RWPE2 (cell line): ENCODE measurements around the gene NECTIN2.
A peak's percentile ranks its signal among the peaks of the same experiment; 100 is the strongest.
"Not testable (repeated sequence)": the region's sequence is repeated elsewhere in the genome, so short reads cannot be mapped to it uniquely, and the experiment has no call there.

Experiments
- ATAC-seq: fragments of 200-7000 bp; cut with Tn5 transposase; 3 replicates; pipeline ENCODE4 v1.9.1; 2021; ENCODE audit warnings: low read depth
- DNase-seq: peaks from one replicate; pipeline ENCODE4 v3.0.0-alpha.2; 2020; ENCODE audit warnings: low spot score
- H3K27ac ChIP-seq: fragments of 450-650 bp; 2 replicates; pipeline ENCODE4 v1.5.1; 2017; ENCODE audit warnings: mild to moderate bottlenecking; ENCODE audit not compliant: poor library complexity, severe bottlenecking
- H3K27me3 ChIP-seq: fragments of 250-450 bp; sonication (Bioruptor Pico); 2 replicates; pipeline ENCODE4 v1.5.1; 2021; ENCODE audit warnings: mild to moderate bottlenecking, moderate library complexity; ENCODE audit not compliant: insufficient read depth, poor library complexity, severe bottlenecking
- H3K36me3 ChIP-seq: fragments of 250-450 bp; sonication (Bioruptor Pico); 2 replicates; pipeline ENCODE4 v1.5.1; 2020; ENCODE audit warnings: low read depth, mild to moderate bottlenecking, moderate library complexity
- H3K4me1 ChIP-seq: fragments of 250-450 bp; sonication (Bioruptor Pico); 2 replicates; pipeline ENCODE4 v1.5.1; 2021; ENCODE audit warnings: mild to moderate bottlenecking, moderate library complexity; ENCODE audit not compliant: insufficient read depth, poor library complexity, severe bottlenecking
- H3K4me3 ChIP-seq: fragments of 250-450 bp; sonication (Bioruptor Pico); 2 replicates; pipeline ENCODE4 v1.5.1; 2021; ENCODE audit warnings: mild to moderate bottlenecking, moderate library complexity; ENCODE audit not compliant: severe bottlenecking
- H3K9me3 ChIP-seq: fragments of 250-450 bp; sonication (Bioruptor Pico); 2 replicates; pipeline ENCODE4 v1.5.1; 2021; ENCODE audit warnings: mild to moderate bottlenecking, moderate library complexity; ENCODE audit not compliant: severe bottlenecking
- CTCF ChIP-seq: fragments of 450-650 bp; IDR thresholded peaks from one replicate; pipeline ENCODE4 v1.5.1; 2017; ENCODE audit warnings: mild to moderate bottlenecking, moderate library complexity; ENCODE audit not compliant: poor library complexity, severe bottlenecking

The NECTIN2 gene

DNA sequence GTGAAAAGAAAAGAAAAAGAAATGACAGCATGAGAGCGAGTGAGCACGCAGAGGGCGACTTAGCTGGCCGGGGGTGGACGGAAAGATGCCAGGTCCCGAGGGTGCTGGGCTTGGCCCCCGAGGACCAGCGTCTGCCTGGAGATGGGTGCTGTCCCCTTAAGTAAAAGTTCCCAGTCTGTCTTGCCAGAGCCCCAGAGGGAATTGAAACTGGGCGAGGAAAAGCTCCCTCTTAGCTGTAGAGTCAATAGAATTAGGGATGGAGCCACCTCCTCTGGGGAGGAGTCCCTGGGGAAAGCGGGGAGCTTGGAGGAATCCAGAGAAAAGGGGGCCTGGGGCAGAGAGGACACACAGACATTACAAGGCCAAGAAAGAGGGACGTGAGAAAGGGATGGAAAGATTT, 23.9 kb upstream of the NECTIN2 start:
- no peaks in the 10 kb centered on the region for H3K4me1 ChIP-seq
- no peak; the same call in 2 of the 3 replicates for ATAC-seq
- H3K4me3 ChIP-seq, result no peak overlapping the region
- H3K36me3 ChIP-seq, result no peaks in the 10 kb centered on the region
- TF ChIP-seq CTCF, result no peak
- H3K27me3 ChIP-seq, result no peaks in the 10 kb centered on the region
- DNase-seq, result no peak
- H3K9me3 ChIP-seq, result no peaks in the 10 kb centered on the region
- H3K27ac ChIP-seq, result no peak overlapping the region

DNA sequence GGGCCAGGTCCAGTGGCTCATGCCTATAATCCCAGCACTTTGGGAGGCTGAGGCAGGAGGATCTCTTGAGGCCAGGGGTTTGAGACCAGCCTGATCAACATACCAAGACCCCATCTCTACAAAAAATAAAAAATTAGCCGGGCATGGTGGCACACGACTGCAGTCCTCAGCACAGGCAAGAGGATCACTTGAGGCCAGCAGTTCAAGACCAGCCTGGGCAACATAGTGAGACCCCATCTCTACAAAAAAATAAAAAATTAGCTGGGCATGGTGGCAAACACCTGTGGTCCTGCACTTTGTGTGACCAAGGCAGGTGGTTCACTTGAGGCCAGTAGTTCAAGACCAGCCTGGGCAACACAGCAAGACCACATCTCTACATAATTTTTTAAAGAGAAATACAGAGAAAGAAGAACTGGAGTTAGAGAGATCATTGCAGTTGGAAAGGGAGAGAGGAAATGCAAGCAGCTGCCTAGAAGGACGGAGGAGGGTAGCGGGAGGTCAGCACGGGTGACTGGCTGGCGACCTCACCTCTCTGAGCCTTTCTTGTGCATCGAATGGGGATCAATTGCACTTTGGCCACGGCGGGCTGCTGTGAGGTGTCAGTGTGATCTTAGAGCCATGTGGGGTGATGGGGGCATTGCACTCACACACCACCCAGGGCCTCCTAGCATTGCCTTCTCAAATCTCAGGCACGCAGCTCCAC, 23.3 kb upstream of the NECTIN2 start:
- Histone ChIP-seq H3K36me3 (no peaks in the 10 kb centered on the region), H3K9me3 (no peaks in the 10 kb centered on the region), H3K27me3 (no peaks in the 10 kb centered on the region), H3K4me1 (no peaks in the 10 kb centered on the region), H3K27ac (no peak overlapping the region), H3K4me3 (no peak overlapping the region)
- ATAC-seq, result 0 out of 3 replicates have a peak, but pooled peaks have one; percentile 13
- DNase-seq, result no peak
- TF ChIP-seq CTCF, result no peak

DNA sequence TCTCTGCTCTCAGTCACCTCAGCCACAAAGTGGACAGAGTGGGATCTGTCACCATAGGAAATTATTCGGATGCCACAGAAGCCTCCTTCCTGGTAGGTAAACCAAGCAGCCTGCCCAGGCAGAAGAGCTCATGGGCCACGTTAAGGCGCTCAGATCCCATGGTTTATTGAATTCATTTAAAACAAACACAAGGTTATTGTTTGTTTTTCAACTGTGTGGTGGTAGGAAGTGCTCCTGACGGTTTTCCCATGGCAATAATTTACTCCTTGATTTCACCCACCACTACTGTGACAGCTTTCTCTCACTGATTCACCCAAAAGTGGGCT, 22.8 kb upstream of the NECTIN2 start:
- Histone ChIP-seq H3K4me3 (no peak overlapping the region), H3K27me3 (no peaks in the 10 kb centered on the region), H3K36me3 (no peaks in the 10 kb centered on the region), H3K27ac (no peak overlapping the region), H3K4me1 (no peaks in the 10 kb centered on the region), H3K9me3 (no peaks in the 10 kb centered on the region)
- no peak for DNase-seq
- no peak for TF ChIP-seq CTCF
- ATAC-seq, result no peak

DNA sequence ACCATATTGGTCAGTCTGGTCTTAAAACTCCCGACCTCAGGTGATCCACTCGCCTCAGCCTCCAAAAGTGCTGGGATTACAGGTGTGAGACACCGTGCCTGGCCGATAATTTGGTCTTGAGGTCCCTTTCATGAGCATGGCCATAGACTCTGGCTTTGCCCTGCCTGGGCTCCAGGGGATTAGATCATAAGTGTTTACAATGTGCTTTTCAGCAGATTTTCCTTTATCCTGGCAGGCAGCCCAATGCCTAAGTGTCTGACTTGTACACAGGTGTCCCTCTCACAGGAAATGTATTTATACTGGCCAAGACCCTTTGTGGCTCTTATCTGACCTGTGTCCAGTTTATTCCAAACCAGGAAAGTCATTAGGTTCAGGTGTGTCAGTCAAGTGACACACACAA, 21.3 kb upstream of the NECTIN2 start:
- Histone ChIP-seq H3K36me3 (no peaks in the 10 kb centered on the region), H3K4me1 (no peaks in the 10 kb centered on the region), H3K27me3 (no peaks in the 10 kb centered on the region), H3K4me3 (no peak overlapping the region), H3K27ac (no peak overlapping the region), H3K9me3 (no peaks in the 10 kb centered on the region)
- DNase-seq (no peak), ATAC-seq (no peak)
- no peak for TF ChIP-seq CTCF

- not testable (repeated sequence) for DNase-seq, H3K4me3 ChIP-seq, H3K4me1 ChIP-seq, H3K27me3 ChIP-seq, H3K36me3 ChIP-seq, ATAC-seq, H3K27ac ChIP-seq, H3K9me3 ChIP-seq
Measured at GRCh38 chr19:44832875-44833274, 13.2 kb upstream of the NECTIN2 start.

DNA sequence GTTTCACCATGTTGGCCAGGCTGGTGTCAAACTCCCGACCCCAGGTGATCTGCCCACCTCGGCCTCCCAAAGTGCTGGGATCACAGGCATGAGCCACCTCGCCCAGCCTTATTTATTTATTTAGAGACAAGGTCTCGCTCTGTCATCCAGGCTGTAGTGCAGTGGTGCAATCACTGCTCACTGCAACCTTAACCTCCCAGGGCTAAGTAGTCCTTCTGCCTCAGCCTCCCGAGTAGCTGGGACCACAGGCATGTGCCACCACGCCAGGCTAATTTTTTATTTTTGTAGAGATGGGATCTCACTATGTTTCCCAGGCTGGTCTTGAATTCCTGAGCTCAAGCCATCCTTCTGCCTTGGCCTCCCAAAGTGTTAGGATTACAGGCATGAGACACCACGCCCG, 11.7 kb upstream of the NECTIN2 start:
- not testable (repeated sequence) for H3K9me3 ChIP-seq, H3K27ac ChIP-seq, DNase-seq, H3K27me3 ChIP-seq, H3K36me3 ChIP-seq, ATAC-seq, H3K4me1 ChIP-seq, H3K4me3 ChIP-seq
